ENCODE data around the gene EIF2A.

- TF ChIP-seq POLR2A (IDR thresholded peaks at IDR 0.05; ENCODE audit: low read length): no peak
- TF ChIP-seq GATA1 (IDR thresholded peaks at IDR 0.05; ENCODE audit: low read depth, low read length): no peak
Measured at GRCh38 chr3:150535204-150535603, 11.4 kb upstream of the EIF2A start.
